ENCODE data around the gene TNFRSF25. TPM values are rescaled to one million over a fixed set of nuclear protein-coding genes. Genes with fewer than 3 reads are reported as not detected.

Gene TNFRSF25

GRCh38 chr1:6416295-6416656 is 49.7 kb downstream of the TNFRSF25 start:
- Histone ChIP-seq H3K23ac (ENCODE audit: low read length) (no peak overlapping the region), H3K79me1 (ENCODE audit: low read length) (no peaks in the 10 kb centered on the region), H3K18ac (ENCODE audit: low read length) (no peak overlapping the region), H3K27me3 (ENCODE audit: insufficient read depth, low read length, poor library complexity) (peaks cover 34% of the 10 kb centered on the region), H2BK5ac (ENCODE audit: low read length) (no peak overlapping the region), H3K56ac (ENCODE audit: low read length) (no peak overlapping the region), H3K4me3 (ENCODE audit: low read length) (no peak overlapping the region), H4K8ac (ENCODE audit: low read depth, low read length) (no peak overlapping the region), H3K4ac (ENCODE audit: low read depth, low read length) (no peak overlapping the region), H3K9ac (ENCODE audit: low read length) (no peak overlapping the region), H3K4me2 (ENCODE audit: low read length) (no peak overlapping the region), H3K4me1 (ENCODE audit: control insufficient read depth, low read depth, low read length) (no peaks in the 10 kb centered on the region), H3K79me2 (ENCODE audit: control insufficient read depth, insufficient read depth, low read length) (no peaks in the 10 kb centered on the region), H4K5ac (ENCODE audit: low read length) (no peak overlapping the region), H2AK5ac (ENCODE audit: low read length) (no peak overlapping the region), H2BK15ac (replicated peaks; ENCODE audit: low read depth) (no peak overlapping the region), H3K27ac (ENCODE audit: low read depth, low read length) (no peak overlapping the region), H2BK120ac (ENCODE audit: low read depth, low read length) (no peak overlapping the region), H3K36me3 (ENCODE audit: control insufficient read depth, insufficient read depth, low read length) (no peaks in the 10 kb centered on the region)
- WGBS (ENCODE audit: extremely low coverage, insufficient coverage, low lambda C conversion rate): no CpG with 5 or more reads among the region's 8 CpGs
- no peak for DNase-seq

GRCh38 chr1:6414881-6415626 is 50.9 kb downstream of the TNFRSF25 start:
- Histone ChIP-seq H3K4me1 (ENCODE audit: control insufficient read depth, low read depth, low read length) (no peaks in the 10 kb centered on the region), H3K18ac (ENCODE audit: low read length) (no peak overlapping the region), H2AK5ac (ENCODE audit: low read length) (no peak overlapping the region), H3K79me2 (ENCODE audit: control insufficient read depth, insufficient read depth, low read length) (no peaks in the 10 kb centered on the region), H3K36me3 (ENCODE audit: control insufficient read depth, insufficient read depth, low read length) (no peaks in the 10 kb centered on the region), H2BK120ac (ENCODE audit: low read depth, low read length) (no peak overlapping the region), H3K56ac (ENCODE audit: low read length) (no peak overlapping the region), H3K4ac (ENCODE audit: low read depth, low read length) (no peak overlapping the region), H3K27me3 (ENCODE audit: insufficient read depth, low read length, poor library complexity) (peaks cover 22% of the 10 kb centered on the region), H4K8ac (ENCODE audit: low read depth, low read length) (no peak overlapping the region), H3K4me3 (ENCODE audit: low read length) (no peak overlapping the region), H3K4me2 (ENCODE audit: low read length) (no peak overlapping the region), H3K79me1 (ENCODE audit: low read length) (no peaks in the 10 kb centered on the region), H3K23ac (ENCODE audit: low read length) (no peak overlapping the region), H2BK5ac (ENCODE audit: low read length) (no peak overlapping the region), H3K27ac (ENCODE audit: low read depth, low read length) (no peak overlapping the region), H4K5ac (ENCODE audit: low read length) (no peak overlapping the region), H3K9ac (ENCODE audit: low read length) (no peak overlapping the region), H2BK15ac (replicated peaks; ENCODE audit: low read depth) (no peak overlapping the region)
- DNase-seq: no peak
- no CpG with 5 or more reads among the region's 17 CpGs for WGBS (ENCODE audit: extremely low coverage, insufficient coverage, low lambda C conversion rate)

GRCh38 chr1:6414443-6414844 is 51.5 kb downstream of the TNFRSF25 start:
- no peak overlapping the region for H3K9ac ChIP-seq (ENCODE audit: low read length)
- peak overlapping the region; percentile 6 for H3K56ac ChIP-seq (ENCODE audit: low read length)
- no peak overlapping the region for H2BK5ac ChIP-seq (ENCODE audit: low read length)
- no peaks in the 10 kb centered on the region for H3K4me1 ChIP-seq (ENCODE audit: control insufficient read depth, low read depth, low read length)
- WGBS (ENCODE audit: extremely low coverage, insufficient coverage, low lambda C conversion rate): no CpG with 5 or more reads among the region's 15 CpGs
- no peaks in the 10 kb centered on the region for H3K79me1 ChIP-seq (ENCODE audit: low read length)
- no peak overlapping the region for H2BK15ac ChIP-seq (replicated peaks; ENCODE audit: low read depth)
- no peak overlapping the region for H3K18ac ChIP-seq (ENCODE audit: low read length)
- H3K27me3 ChIP-seq (ENCODE audit: insufficient read depth, low read length, poor library complexity): peaks cover 20% of the 10 kb centered on the region
- H3K4me3 ChIP-seq (ENCODE audit: low read length): no peak overlapping the region
- H3K79me2 ChIP-seq (ENCODE audit: control insufficient read depth, insufficient read depth, low read length): no peaks in the 10 kb centered on the region
- no peak overlapping the region for H3K23ac ChIP-seq (ENCODE audit: low read length)
- H3K4ac ChIP-seq (ENCODE audit: low read depth, low read length): no peak overlapping the region
- no peaks in the 10 kb centered on the region for H3K36me3 ChIP-seq (ENCODE audit: control insufficient read depth, insufficient read depth, low read length)
- no peak overlapping the region for H2AK5ac ChIP-seq (ENCODE audit: low read length)
- no peak overlapping the region for H3K27ac ChIP-seq (ENCODE audit: low read depth, low read length)
- H4K8ac ChIP-seq (ENCODE audit: low read depth, low read length): no peak overlapping the region
- DNase-seq: peak; percentile 79
- H4K5ac ChIP-seq (ENCODE audit: low read length): no peak overlapping the region
- no peak overlapping the region for H3K4me2 ChIP-seq (ENCODE audit: low read length)
- H2BK120ac ChIP-seq (ENCODE audit: low read depth, low read length): no peak overlapping the region

GRCh38 chr1:6412896-6413295 is 53.1 kb downstream of the TNFRSF25 start:
- H3K4me2 ChIP-seq (ENCODE audit: low read length): no peak overlapping the region
- no peak overlapping the region for H3K9ac ChIP-seq (ENCODE audit: low read length)
- H2BK15ac ChIP-seq (replicated peaks; ENCODE audit: low read depth): no peak overlapping the region
- H3K23ac ChIP-seq (ENCODE audit: low read length): no peak overlapping the region
- H3K56ac ChIP-seq (ENCODE audit: low read length): no peak overlapping the region
- H2BK120ac ChIP-seq (ENCODE audit: low read depth, low read length): no peak overlapping the region
- no peaks in the 10 kb centered on the region for H3K4me1 ChIP-seq (ENCODE audit: control insufficient read depth, low read depth, low read length)
- no peak overlapping the region for H3K18ac ChIP-seq (ENCODE audit: low read length)
- no peak overlapping the region for H2AK5ac ChIP-seq (ENCODE audit: low read length)
- no peak overlapping the region for H3K4me3 ChIP-seq (ENCODE audit: low read length)
- no peak overlapping the region for H3K4ac ChIP-seq (ENCODE audit: low read depth, low read length)
- H3K27ac ChIP-seq (ENCODE audit: low read depth, low read length): no peak overlapping the region
- no peak overlapping the region for H4K5ac ChIP-seq (ENCODE audit: low read length)
- no peak overlapping the region for H2BK5ac ChIP-seq (ENCODE audit: low read length)
- H3K79me2 ChIP-seq (ENCODE audit: control insufficient read depth, insufficient read depth, low read length): no peaks in the 10 kb centered on the region
- no peaks in the 10 kb centered on the region for H3K36me3 ChIP-seq (ENCODE audit: control insufficient read depth, insufficient read depth, low read length)
- no CpG with 5 or more reads among the region's 6 CpGs for WGBS (ENCODE audit: extremely low coverage, insufficient coverage, low lambda C conversion rate)
- H4K8ac ChIP-seq (ENCODE audit: low read depth, low read length): no peak overlapping the region
- H3K79me1 ChIP-seq (ENCODE audit: low read length): no peaks in the 10 kb centered on the region
- peaks cover 7% of the 10 kb centered on the region for H3K27me3 ChIP-seq (ENCODE audit: insufficient read depth, low read length, poor library complexity)
- no peak for DNase-seq

Small RNAs within 50 kb of the gene (small RNA-seq; reads per million reads assigned to genes)
- not detected for gene MIR4252 (ENCODE audit: insufficient read depth)

Data from mesendoderm (in vitro differentiated cells).